Keratinocyte (primary cell): Measurements from ENCODE around the gene TINCR. TPM values are rescaled to one million over a fixed set of nuclear protein-coding genes. Genes with fewer than 3 reads are reported as not detected.

Source experiments
- DNase-seq: peaks from one replicate; pipeline ENCODE4 v3.0.0-alpha.2; 2011; ENCODE audit warnings: low read depth, missing footprints, low spot score
- FAIRE-seq: peaks from 2 replicates; lab custom pipeline; 2011; peaks lifted over from hg19 to GRCh38; lab: Jason Lieb, UNC
- H2AFZ ChIP-seq: 2 replicates; pipeline ENCODE4 v1.6.0; 2012; ENCODE audit warnings: low read length, control low read depth, inconsistent platforms; ENCODE audit not compliant: control insufficient read depth
- H3K27ac ChIP-seq: 2 replicates; pipeline ENCODE4 v1.5.1; 2011; ENCODE audit warnings: low read length; ENCODE audit not compliant: control insufficient read depth, insufficient read depth
- H3K27me3 ChIP-seq: 3 replicates; pipeline ENCODE4 v1.6.0; 2011; ENCODE audit warnings: low read length; ENCODE audit not compliant: control insufficient read depth, insufficient read depth; ENCODE audit errors: extremely low read depth
- H3K36me3 ChIP-seq, 2 experiments: 2 replicates in 1 of 2; 3 replicates in 1 of 2; pipeline ENCODE4 v1.5.1; 2011; ENCODE audit warnings: low read length in 2 of 2, mild to moderate bottlenecking in 1 of 2; ENCODE audit not compliant: control insufficient read depth in 2 of 2, insufficient read depth in 2 of 2; ENCODE audit errors: extremely low read depth in 1 of 2
- H3K4me1 ChIP-seq: 3 replicates; pipeline ENCODE4 v1.5.1; 2011; ENCODE audit warnings: low read length; ENCODE audit not compliant: control insufficient read depth, insufficient read depth; ENCODE audit errors: extremely low read depth
- H3K4me2 ChIP-seq: 3 replicates; pipeline ENCODE4 v1.6.0; 2011; ENCODE audit warnings: low read depth, low read length; ENCODE audit not compliant: control insufficient read depth, insufficient read depth; ENCODE audit errors: extremely low read depth
- H3K4me3 ChIP-seq, 3 experiments: fragments of 200-600 bp in 1 of 3; sonication (generic) in 1 of 3; 2 replicates in 2 of 3; 3 replicates in 1 of 3; pipeline ENCODE4 v1.5.1; 2011 to 2016; ENCODE audit warnings: low read length in 3 of 3, mild to moderate bottlenecking in 3 of 3, control low read depth in 2 of 3, inconsistent platforms in 1 of 3, low read depth in 1 of 3, mixed read lengths in 1 of 3, mixed run types in 1 of 3, moderate library complexity in 1 of 3; ENCODE audit not compliant: control insufficient read depth in 2 of 3, insufficient read depth in 2 of 3; ENCODE audit errors: extremely low read depth in 1 of 3
- H3K79me2 ChIP-seq: 2 replicates; pipeline ENCODE4 v1.6.0; 2012; ENCODE audit warnings: low read length; ENCODE audit not compliant: control insufficient read depth, insufficient read depth
- H3K9ac ChIP-seq: 3 replicates; pipeline ENCODE4 v1.6.0; 2011; ENCODE audit warnings: low read length; ENCODE audit not compliant: control insufficient read depth, insufficient read depth; ENCODE audit errors: extremely low read depth
- H3K9me1 ChIP-seq: 3 replicates; pipeline ENCODE4 v1.6.0; 2011; ENCODE audit warnings: low read length; ENCODE audit not compliant: control insufficient read depth, insufficient read depth; ENCODE audit errors: extremely low read depth
- H3K9me3 ChIP-seq: 2 replicates; pipeline ENCODE4 v1.5.1; 2012; ENCODE audit warnings: low read depth, low read length; ENCODE audit not compliant: control insufficient read depth
- H4K20me1 ChIP-seq: 3 replicates; pipeline ENCODE4 v1.6.0; 2011; ENCODE audit warnings: low read length; ENCODE audit not compliant: control insufficient read depth, insufficient read depth; ENCODE audit errors: extremely low read depth
- CTCF ChIP-seq, 3 experiments: IDR thresholded peaks in 1 of 3; conservative IDR thresholded peaks in 1 of 3; optimal IDR thresholded peaks in 1 of 3; 2 replicates in 2 of 3; 3 replicates in 1 of 3; pipeline versions ENCODE3 to v1.5.1; 2011; ENCODE audit warnings: low read length in 3 of 3, mild to moderate bottlenecking in 3 of 3, moderate library complexity in 2 of 3, control low read depth in 1 of 3, inconsistent platforms in 1 of 3; ENCODE audit not compliant: insufficient read depth in 2 of 3; ENCODE audit errors: extremely low read depth in 1 of 3
- EZH2 ChIP-seq: IDR thresholded peaks from one replicate; pipeline ENCODE4 v1.6.1; 2012; ENCODE audit warnings: inconsistent platforms, mild to moderate bottlenecking, low read length, moderate library complexity
- dilution Hi-C: fragments of 300-500 bp; cut with MboI; formaldehyde crosslinking; loops from one replicate; pipeline ENCODE4 v1.7.0; 2020; ENCODE audit warnings: low sequenced_read_pairs; ENCODE audit not compliant: extremely low pct_ligation_motif_present
- polyA plus RNA-seq, 5 experiments: library from polyadenylated mRNA; depleted of rRNA in 3 of 5; stranded (reverse) in 3 of 5; stranded (forward) in 1 of 5; unstranded in 1 of 5; fragments of >200 nt; gene quantifications; 1 replicate in 1 of 5; 2 replicates in 3 of 5; 3 replicates in 1 of 5; pipeline versions ENCODE4 v1.2.1 to v1.2.3, GENCODE V29; 2011 to 2012; ENCODE audit warnings: missing spikeins in 2 of 5, low read depth in 1 of 5, low replicate concordance in 1 of 5

The TINCR gene
- polyA plus RNA-seq, 1 donor (not counting 4 experiments of a cell fraction or from before 2014, with no cell fraction given): 9.7 TPM

DNA sequence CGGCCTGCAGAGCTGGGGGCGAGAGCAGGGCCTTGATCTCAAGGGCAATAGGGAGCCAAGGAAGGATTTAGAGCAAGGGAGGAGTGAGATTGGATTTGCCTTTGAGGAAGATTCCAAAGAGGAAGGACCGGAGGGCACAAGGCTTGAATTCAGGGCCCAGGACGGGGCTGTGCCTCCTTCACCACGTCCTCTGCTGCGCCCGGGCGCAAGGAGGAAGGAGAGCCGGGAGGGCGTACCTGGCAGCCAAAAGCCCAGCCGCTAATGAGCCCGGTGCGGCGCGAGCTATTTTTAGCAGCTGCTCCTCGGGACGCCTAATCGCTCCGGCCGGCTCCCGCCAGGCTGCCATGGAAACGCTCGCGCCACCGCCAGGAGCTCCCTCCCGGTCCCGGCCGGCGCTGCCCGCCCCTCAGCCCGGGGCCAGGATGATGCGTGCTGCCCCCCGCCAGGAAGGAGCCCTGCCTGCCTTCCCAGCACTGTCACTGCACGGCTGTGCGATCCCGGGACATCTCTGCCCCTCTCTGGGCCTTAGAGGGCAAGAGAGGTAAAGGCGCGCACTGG, 31.3 kb downstream of the TINCR start:
- H3K9me3 ChIP-seq: peaks cover 13% of the 10 kb centered on the region
- H3K4me2 ChIP-seq: peak overlapping the region; percentile 85
- peaks cover 17% of the 10 kb centered on the region for H3K4me1 ChIP-seq
- DNase-seq: no peak
- H3K9me1 ChIP-seq: no peaks in the 10 kb centered on the region
- no peaks in the 10 kb centered on the region for H3K27me3 ChIP-seq
- no peaks in the 10 kb centered on the region for H3K79me2 ChIP-seq
- peak overlapping the region; percentile 29 to 49 (median 44) for H3K4me3 ChIP-seq
- TF ChIP-seq EZH2: no peak
- TF ChIP-seq CTCF (optimal IDR thresholded peaks at IDR 0.05 in 1 of 3, IDR thresholded peaks at IDR 0.05 in 1 of 3, conservative IDR thresholded peaks at IDR 0.05 in 1 of 3; ENCODE audit: extremely low read depth in 1 of 3, insufficient read depth in 2 of 3, low read length in 3 of 3): no peak
- no peaks in the 10 kb centered on the region for H4K20me1 ChIP-seq
- peak overlapping the region; percentile 90 for H2AFZ ChIP-seq
- peak overlapping the region; percentile 77 for H3K9ac ChIP-seq
- peak overlapping the region; percentile 88 for H3K27ac ChIP-seq
- no peaks in the 10 kb centered on the region for H3K36me3 ChIP-seq
- dilution Hi-C loops: no loop called here
- no peak for FAIRE-seq

DNA sequence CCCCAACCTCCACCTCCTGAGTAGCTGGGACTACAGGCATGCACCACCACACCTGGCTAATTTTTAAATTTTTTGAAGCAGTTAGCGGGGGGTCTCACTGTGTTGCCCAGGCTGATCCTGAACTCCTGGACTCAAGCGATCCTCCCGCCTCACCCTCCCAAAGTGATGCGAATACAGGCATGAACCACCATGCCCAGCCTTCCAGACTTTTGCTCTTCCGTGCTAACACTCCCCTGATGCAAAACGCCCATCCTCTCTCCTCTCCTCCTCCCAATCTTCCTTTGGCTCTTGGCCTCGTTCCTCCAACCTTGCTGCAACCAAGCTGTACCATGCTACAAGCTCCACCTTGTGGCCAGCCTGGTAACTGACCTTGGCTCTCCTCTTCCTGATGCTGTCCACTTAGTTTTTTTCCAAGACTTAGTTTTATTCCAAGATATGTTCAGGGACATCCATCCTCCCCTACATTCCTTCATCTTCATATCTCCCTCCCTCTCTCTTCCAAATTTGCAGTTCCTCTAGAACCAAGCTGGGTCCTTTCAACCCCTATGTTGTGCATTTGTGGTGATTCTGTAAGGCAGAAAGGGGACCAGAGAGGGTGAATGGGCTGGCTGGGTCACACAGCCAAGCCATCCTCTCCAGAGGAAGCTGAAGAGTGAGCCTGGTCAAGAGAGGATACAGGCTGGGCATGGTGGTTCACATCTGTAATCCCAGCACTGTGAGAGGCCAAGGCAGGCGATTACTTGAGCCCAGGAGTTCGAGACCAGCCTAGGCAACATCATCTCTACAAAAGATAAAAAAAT, 32.8 kb downstream of the TINCR start:
- no peaks in the 10 kb centered on the region for H4K20me1 ChIP-seq
- no peak overlapping the region for H3K9ac ChIP-seq
- no peak overlapping the region for H3K27ac ChIP-seq
- H3K4me3 ChIP-seq: no peak overlapping the region
- H2AFZ ChIP-seq: no peak overlapping the region
- no peaks in the 10 kb centered on the region for H3K36me3 ChIP-seq
- no peak overlapping the region for H3K4me2 ChIP-seq
- peaks cover 13% of the 10 kb centered on the region for H3K9me3 ChIP-seq
- no peaks in the 10 kb centered on the region for H3K79me2 ChIP-seq
- dilution Hi-C loops: no loop called here
- TF ChIP-seq CTCF (optimal IDR thresholded peaks at IDR 0.05 in 1 of 3, IDR thresholded peaks at IDR 0.05 in 1 of 3, conservative IDR thresholded peaks at IDR 0.05 in 1 of 3; ENCODE audit: extremely low read depth in 1 of 3, insufficient read depth in 2 of 3, low read length in 3 of 3) (peak; percentile 64 to 88 (median 71)), EZH2 (no peak)
- H3K27me3 ChIP-seq: no peaks in the 10 kb centered on the region
- peaks cover 17% of the 10 kb centered on the region for H3K4me1 ChIP-seq
- FAIRE-seq (no peak), DNase-seq (no peak)
- no peaks in the 10 kb centered on the region for H3K9me1 ChIP-seq
